ENCODE measurements around the gene CTDSPL. TPM values are rescaled to one million over a fixed set of nuclear protein-coding genes. Genes with fewer than 3 reads are reported as not detected.

The CTDSPL gene
- total RNA-seq, 4 donors from 2014 or later, result 39.8 to 105 (median 56.2) TPM

GRCh38 chr3:37918627-37919026 is 56.9 kb downstream of the CTDSPL start:
- H3K27me3 ChIP-seq, result no peaks in the 10 kb centered on the region
- TF ChIP-seq POLR2AphosphoS5 (IDR thresholded peaks at IDR 0.05), result no peak
- no peak for TF ChIP-seq POLR2A (IDR thresholded peaks at IDR 0.05)
- no peak for TF ChIP-seq CTCF (IDR thresholded peaks at IDR 0.05)
- TF ChIP-seq EP300 (IDR thresholded peaks at IDR 0.05; ENCODE audit: low read depth), result no peak
- 61 to 100% methylated on average over 1 of the region's 1 CpG for WGBS, 2 donors (ENCODE audit: low coverage in 1 of 2)

GRCh38 chr3:37920156-37920699 is 58.5 kb downstream of the CTDSPL start:
- Histone ChIP-seq H3K4me3 (no peak overlapping the region), H3K36me3 (no peaks in the 10 kb centered on the region), H3K4me1 (peaks cover 10 to 47% (median 18%) of the 10 kb centered on the region in 4 donors), H3K27me3 (no peaks in the 10 kb centered on the region), H3K9me3 (no peaks in the 10 kb centered on the region), H3K27ac (no peak overlapping the region)
- DNase-seq, result no peak
- intact Hi-C loops (cut with DNase I; ENCODE audit: low total_unique reads) (no loop called here), in situ Hi-C loops (cut with MboI; ENCODE audit: low pct_ligation_motif_present in 1 of 4, low pct_unique_long_range_greater_than_20kb in 1 of 4, low sequenced_read_pairs in 3 of 4) (no loop called here)
- 63 to 86% methylated on average over 1 to 4 of the region's 4 CpGs for WGBS, 2 donors (ENCODE audit: low coverage in 1 of 2)
- no peak for TF ChIP-seq CTCF (IDR thresholded peaks at IDR 0.05)
- TF ChIP-seq POLR2AphosphoS5 (IDR thresholded peaks at IDR 0.05), result no peak
- no peak for TF ChIP-seq POLR2A (IDR thresholded peaks at IDR 0.05)
- TF ChIP-seq EP300 (IDR thresholded peaks at IDR 0.05; ENCODE audit: low read depth), result no peak

More at GRCh38 chr3:37918627-37919026, 56.9 kb downstream of the CTDSPL start:
- in situ Hi-C loops (cut with MboI; ENCODE audit: low pct_ligation_motif_present in 1 of 4, low pct_unique_long_range_greater_than_20kb in 1 of 4, low sequenced_read_pairs in 3 of 4) (no loop called here), intact Hi-C loops (cut with DNase I; ENCODE audit: low total_unique reads) (no loop called here)
- H3K4me3 ChIP-seq, result no peak overlapping the region
- H3K27ac ChIP-seq, result no peak overlapping the region
- no peaks in the 10 kb centered on the region for H3K9me3 ChIP-seq
- DNase-seq, result no peak
- no peaks in the 10 kb centered on the region for H3K36me3 ChIP-seq
- H3K4me1 ChIP-seq, result peaks cover 8 to 31% (median 11%) of the 10 kb centered on the region in 4 donors

- no peak overlapping the region for H3K27ac ChIP-seq
- WGBS, 2 donors (ENCODE audit: low coverage in 1 of 2), result 68 to 89% methylated on average over 4 to 5 of the region's 5 CpGs
- peaks cover 10 to 50% (median 20%) of the 10 kb centered on the region in 4 donors for H3K4me1 ChIP-seq
- H3K4me3 ChIP-seq, result no peak overlapping the region
- no peaks in the 10 kb centered on the region for H3K27me3 ChIP-seq
- no peaks in the 10 kb centered on the region for H3K9me3 ChIP-seq
- in situ Hi-C loops (cut with MboI; ENCODE audit: low pct_ligation_motif_present in 1 of 4, low pct_unique_long_range_greater_than_20kb in 1 of 4, low sequenced_read_pairs in 3 of 4) (no loop called here), intact Hi-C loops (cut with DNase I; ENCODE audit: low total_unique reads) (no loop called here)
- TF ChIP-seq CTCF (IDR thresholded peaks at IDR 0.05) (no peak), EP300 (IDR thresholded peaks at IDR 0.05; ENCODE audit: low read depth) (no peak), POLR2A (IDR thresholded peaks at IDR 0.05) (no peak), POLR2AphosphoS5 (IDR thresholded peaks at IDR 0.05) (no peak)
- H3K36me3 ChIP-seq, result no peaks in the 10 kb centered on the region
- no peak for DNase-seq
Observed at GRCh38 chr3:37921025-37921424, 59.3 kb downstream of the CTDSPL start.

- peak overlapping the region; percentile 44 to 69 (median 48) for H3K27ac ChIP-seq
- H3K4me3 ChIP-seq, result no peak overlapping the region
- H3K27me3 ChIP-seq, result no peaks in the 10 kb centered on the region
- no peak for TF ChIP-seq POLR2A (IDR thresholded peaks at IDR 0.05)
- H3K36me3 ChIP-seq, result no peaks in the 10 kb centered on the region
- 71 to 83% methylated on average over 1 to 5 of the region's 5 CpGs for WGBS, 2 donors (ENCODE audit: low coverage in 1 of 2)
- intact Hi-C loops (cut with DNase I; ENCODE audit: low total_unique reads) (no loop called here), in situ Hi-C loops (cut with MboI; ENCODE audit: low pct_ligation_motif_present in 1 of 4, low pct_unique_long_range_greater_than_20kb in 1 of 4, low sequenced_read_pairs in 3 of 4) (no loop called here)
- H3K9me3 ChIP-seq, result no peaks in the 10 kb centered on the region
- no peak for DNase-seq
- H3K4me1 ChIP-seq, result peaks cover 10 to 54% (median 20%) of the 10 kb centered on the region in 4 donors
Observed at GRCh38 chr3:37922721-37923568, 61.3 kb downstream of the CTDSPL start.
